HCT116 (cell line): ENCODE results near the gene STK17A. TPM values are rescaled to one million over a fixed set of nuclear protein-coding genes. Genes with fewer than 3 reads are reported as not detected.

Source experiments
- ATAC-seq: fragments of 200-7000 bp; cut with Tn5 transposase; 2 replicates; pipeline ENCODE4 v1.9.1; 2020; ENCODE audit warnings: mild to moderate bottlenecking, moderate library complexity
- BruUV-seq: library from RNA; stranded (reverse); fragments of 400-500 nt; replicated peaks from 2 replicates; lab custom pipeline; 2021; lab: Mats Ljungman, UMichigan
- CTCF ChIA-PET: fragments of 300-600 bp; sonication (Branson Sonifier 250); formaldehyde crosslinking; loops from one replicate; lab custom pipeline; 2021; ENCODE audit warnings: antibody characterized with exemption; lab: Charles Lee
- POLR2A ChIA-PET: fragments of 300-600, 350-600 bp; sonication (Branson Sonifier 250); formaldehyde crosslinking; loops from one replicate; lab custom pipeline; 2021; ENCODE audit warnings: antibody characterized with exemption; lab: Charles Lee
- RAD21 ChIA-PET, 2 experiments: fragments of 300-600 bp; sonication (Branson Sonifier 250); formaldehyde crosslinking; loops; one replicate each; lab custom pipeline; 2023; ENCODE audit warnings: low total read pairs in 2 of 2; ENCODE audit not compliant: uncharacterized antibody in 2 of 2, unreplicated experiment in 2 of 2, low non-redundant PET in 1 of 2; lab: Charles Lee
- DNase-seq: peaks from one replicate; pipeline ENCODE4 v3.0.0-alpha.2; 2010; ENCODE audit warnings: low read depth, low spot score
- H2AFZ ChIP-seq: fragments of 200-600 bp; shearing (Covaris generic), sonication (generic); 2 replicates; pipeline ENCODE4 v1.6.1; 2017; ENCODE audit warnings: low read depth, mixed run types, mixed read lengths, antibody characterized with exemption, low read length; ENCODE audit not compliant: poor library complexity, severe bottlenecking
- H3K27ac ChIP-seq: 2 replicates; pipeline ENCODE4 v1.5.1; 2012; ENCODE audit warnings: low read depth, low read length
- H3K27me3 ChIP-seq: fragments of 200-600 bp; sonication (generic); 2 replicates; pipeline ENCODE4 v1.6.1; 2016; ENCODE audit warnings: mixed run types, low read length, mixed read lengths; ENCODE audit not compliant: insufficient read depth
- H3K36me3 ChIP-seq, 2 experiments: fragments of 200-500 bp in 1 of 2; fragments of 200-600 bp in 1 of 2; sonication (Bioruptor generic) in 1 of 2; sonication (generic) in 1 of 2; 2 replicates each; pipeline versions ENCODE4 v1.5.1 to v1.6.1; 2014 to 2016; ENCODE audit warnings: low read length in 2 of 2, inconsistent platforms in 1 of 2, mixed read lengths in 1 of 2, mixed run types in 1 of 2; ENCODE audit not compliant: insufficient read depth in 2 of 2, control insufficient read depth in 1 of 2
- H3K4me1 ChIP-seq, 2 experiments: fragments of 200-600 bp in 1 of 2; sonication (generic) in 1 of 2; 2 replicates each; pipeline versions ENCODE4 v1.5.1 to v1.6.1; 2012 to 2017; ENCODE audit warnings: low read length in 2 of 2, inconsistent platforms in 1 of 2, mild to moderate bottlenecking in 1 of 2, mixed read lengths in 1 of 2, mixed run types in 1 of 2, moderate library complexity in 1 of 2; ENCODE audit not compliant: insufficient read depth in 2 of 2, control insufficient read depth in 1 of 2
- H3K4me2 ChIP-seq: fragments of 200-600 bp; sonication (generic); 2 replicates; pipeline ENCODE4 v1.6.1; 2017; ENCODE audit warnings: mixed run types, low read length, mixed read lengths
- H3K4me3 ChIP-seq, 2 experiments: fragments of 200-600 bp in 1 of 2; sonication (generic) in 1 of 2; replicated peaks in 1 of 2; 2 replicates each; pipeline ENCODE4 v1.5.1; 2011 to 2016; ENCODE audit warnings: low read length in 2 of 2, control low read depth in 1 of 2, low read depth in 1 of 2, mild to moderate bottlenecking in 1 of 2, mixed read lengths in 1 of 2, mixed run types in 1 of 2
- H3K79me2 ChIP-seq: fragments of 200-600 bp; sonication (generic); 2 replicates; pipeline ENCODE4 v1.6.1; 2017; ENCODE audit warnings: mild to moderate bottlenecking, mixed run types, low read length, moderate library complexity, mixed read lengths; ENCODE audit not compliant: insufficient read depth
- H3K9ac ChIP-seq: fragments of 200-600 bp; sonication (generic); 2 replicates; pipeline ENCODE4 v1.6.1; 2016; ENCODE audit warnings: low read length, mixed read lengths
- H3K9me2 ChIP-seq: fragments of 200-600 bp; sonication (generic), shearing (Covaris generic); 2 replicates; pipeline ENCODE4 v1.6.1; 2017; ENCODE audit warnings: mixed run types, mild to moderate bottlenecking, moderate library complexity; ENCODE audit not compliant: insufficient read depth
- H3K9me3 ChIP-seq, 2 experiments: fragments of 200-500 bp in 1 of 2; fragments of 200-600 bp in 1 of 2; sonication (Bioruptor generic) in 1 of 2; sonication (generic) in 1 of 2; 2 replicates each; pipeline ENCODE4 v1.6.1; 2014 to 2017; ENCODE audit warnings: low read length in 2 of 2, mixed read lengths in 2 of 2, inconsistent platforms in 1 of 2, low read depth in 1 of 2, mild to moderate bottlenecking in 1 of 2, mixed run types in 1 of 2, moderate library complexity in 1 of 2; ENCODE audit not compliant: control insufficient read depth in 1 of 2, insufficient read depth in 1 of 2
- H4K20me1 ChIP-seq: fragments of 200-600 bp; sonication (generic), shearing (Covaris generic); 2 replicates; pipeline ENCODE4 v1.6.1; 2017; ENCODE audit warnings: mixed run types, mild to moderate bottlenecking, moderate library complexity; ENCODE audit not compliant: insufficient read depth
- CEBPB ChIP-seq: IDR thresholded peaks from 2 replicates; pipeline ENCODE4 v1.6.1; 2012; ENCODE audit warnings: low read depth
- FOSL1 ChIP-seq: IDR thresholded peaks from 2 replicates; pipeline ENCODE4 v1.6.1; 2012; ENCODE audit warnings: low read depth
- RAD21 ChIP-seq: IDR thresholded peaks from 2 replicates; pipeline ENCODE4 v1.6.1; 2012; ENCODE audit warnings: low read depth, mild to moderate bottlenecking
- SP1 ChIP-seq: IDR thresholded peaks from 2 replicates; pipeline ENCODE4 v1.6.1; 2012; ENCODE audit warnings: low read depth
- ZFX ChIP-seq: fragments of 450-650 bp; IDR thresholded peaks from 2 replicates; pipeline ENCODE4 v1.6.1; 2017
- ZNF274 ChIP-seq: fragments of 200-500 bp; sonication (Bioruptor generic); IDR thresholded peaks from 2 replicates; pipeline ENCODE4 v1.6.1; 2014; ENCODE audit warnings: mild to moderate bottlenecking, low read depth, low read length, inconsistent platforms
- intact Hi-C: fragments of 100-400 bp; cut with micrococcal nuclease; formaldehyde crosslinking; loops from 2 replicates; pipeline ENCODE4 v1.10.0; 2022
- total RNA-seq: library from RNA; stranded (reverse); gene quantifications from one replicate; pipeline ENCODE4 v1.2.1, GENCODE V29; 2021; ENCODE audit not compliant: unreplicated experiment
- TF ChIP-seq, protein P1 (sequence below), 3 experiments: fragments of 200-600 bp in 1 of 3; sonication (generic) in 1 of 3; IDR thresholded peaks in 2 of 3; conservative IDR thresholded peaks in 1 of 3; 2 replicates each; pipeline ENCODE4 v1.5.1; 2012 to 2017; ENCODE audit warnings: low read depth in 2 of 3, low read length in 2 of 3, antibody characterized with exemption in 1 of 3, borderline replicate concordance in 1 of 3, control low read depth in 1 of 3, mild to moderate bottlenecking in 1 of 3, mixed read lengths in 1 of 3, mixed run types in 1 of 3, moderate library complexity in 1 of 3; ENCODE audit not compliant: insufficient read depth in 1 of 3

Gene STK17A
- total RNA-seq, 1 experiment from 2014 or later, result 14.8 TPM

DNA sequence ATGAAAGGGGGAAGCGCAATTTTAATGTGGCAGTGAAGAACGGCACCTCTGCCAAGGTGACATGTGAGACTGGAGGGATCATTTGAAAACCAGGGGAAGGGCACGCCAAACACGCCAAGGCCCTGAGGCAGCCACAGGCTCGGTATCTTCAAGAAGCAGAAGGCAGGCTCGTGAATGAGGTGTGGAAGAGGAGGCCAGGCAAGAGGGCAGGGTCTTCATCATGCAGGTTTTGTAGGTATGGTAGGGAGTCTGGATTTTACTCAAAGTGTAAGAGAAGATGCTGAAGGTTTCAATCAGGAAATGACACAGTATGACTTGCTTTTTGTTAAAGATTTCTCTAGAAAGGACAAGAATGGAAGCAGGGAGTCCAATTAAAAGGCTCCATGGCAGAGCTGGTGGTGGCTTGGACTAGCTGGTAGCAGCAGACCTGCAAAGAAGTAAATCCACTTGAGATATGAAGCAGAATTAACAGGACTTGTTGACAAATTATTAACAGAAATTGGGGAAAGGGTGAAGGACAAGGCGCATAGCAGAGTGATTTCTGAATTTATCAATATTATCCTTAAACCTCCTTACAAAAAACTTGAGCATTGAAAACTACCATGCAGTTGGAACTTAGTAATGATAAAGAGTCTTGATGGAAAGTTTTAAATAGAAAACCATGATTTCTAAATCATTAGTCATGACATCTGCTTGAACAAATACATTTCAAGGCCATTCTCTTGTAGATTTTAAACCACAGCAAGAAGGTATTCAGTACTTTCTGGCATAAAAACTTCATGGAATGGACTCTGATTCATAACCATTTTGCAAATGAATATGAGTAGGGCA lies 76.0 kb downstream of the STK17A start:
- no peaks in the 10 kb centered on the region for H3K9me2 ChIP-seq
- H3K36me3 ChIP-seq, result no peaks in the 10 kb centered on the region
- H3K9ac ChIP-seq, result no peak overlapping the region
- RAD21 ChIA-PET, result no interaction called here
- ATAC-seq (no peak), DNase-seq (no peak)
- intact Hi-C loops, result loop anchor here (5.0 kb wide), 1 partner anchor 178 kb away; no protein-coding TSS in a partner anchor
- no peaks in the 10 kb centered on the region for H3K27me3 ChIP-seq
- H2AFZ ChIP-seq, result no peak overlapping the region
- no peak overlapping the region for H3K27ac ChIP-seq
- BruUV-seq, result no TSS peak
- peaks cover 92% of the 10 kb centered on the region for H3K79me2 ChIP-seq
- no peaks in the 10 kb centered on the region; the same call in 1 of the 2 replicates for H4K20me1 ChIP-seq
- CTCF ChIA-PET, result no interaction called here
- POLR2A ChIA-PET, result no interaction called here
- no peak overlapping the region for H3K4me2 ChIP-seq
- H3K4me1 ChIP-seq, result peaks cover 5 to 20% of the 10 kb centered on the region in 2 experiments; a peak in 3 of 4 replicates
- H3K4me3 ChIP-seq, result no peak overlapping the region
- TF ChIP-seq SP1 (no peak), CEBPB (no peak), ZFX (no peak), ZNF274 (no peak), RAD21 (no peak), FOSL1 (no peak)
- TF ChIP-seq, protein P1, sequence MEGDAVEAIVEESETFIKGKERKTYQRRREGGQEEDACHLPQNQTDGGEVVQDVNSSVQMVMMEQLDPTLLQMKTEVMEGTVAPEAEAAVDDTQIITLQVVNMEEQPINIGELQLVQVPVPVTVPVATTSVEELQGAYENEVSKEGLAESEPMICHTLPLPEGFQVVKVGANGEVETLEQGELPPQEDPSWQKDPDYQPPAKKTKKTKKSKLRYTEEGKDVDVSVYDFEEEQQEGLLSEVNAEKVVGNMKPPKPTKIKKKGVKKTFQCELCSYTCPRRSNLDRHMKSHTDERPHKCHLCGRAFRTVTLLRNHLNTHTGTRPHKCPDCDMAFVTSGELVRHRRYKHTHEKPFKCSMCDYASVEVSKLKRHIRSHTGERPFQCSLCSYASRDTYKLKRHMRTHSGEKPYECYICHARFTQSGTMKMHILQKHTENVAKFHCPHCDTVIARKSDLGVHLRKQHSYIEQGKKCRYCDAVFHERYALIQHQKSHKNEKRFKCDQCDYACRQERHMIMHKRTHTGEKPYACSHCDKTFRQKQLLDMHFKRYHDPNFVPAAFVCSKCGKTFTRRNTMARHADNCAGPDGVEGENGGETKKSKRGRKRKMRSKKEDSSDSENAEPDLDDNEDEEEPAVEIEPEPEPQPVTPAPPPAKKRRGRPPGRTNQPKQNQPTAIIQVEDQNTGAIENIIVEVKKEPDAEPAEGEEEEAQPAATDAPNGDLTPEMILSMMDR (IDR thresholded peaks at IDR 0.05 in 2 of 3, conservative IDR thresholded peaks at IDR 0.05 in 1 of 3; ENCODE audit: borderline replicate concordance in 1 of 3, insufficient read depth in 1 of 3, low read depth in 2 of 3, low read length in 2 of 3), result no peak
- H3K9me3 ChIP-seq, result no peaks in the 10 kb centered on the region
